RWPE2 (cell line): ENCODE measurements around the gene C16orf90.

ENCODE experiments used
- ATAC-seq: fragments of 200-7000 bp; cut with Tn5 transposase; 3 replicates; pipeline ENCODE4 v1.9.1; 2021; ENCODE audit warnings: low read depth
- DNase-seq: peaks from one replicate; pipeline ENCODE4 v3.0.0-alpha.2; 2020; ENCODE audit warnings: low spot score
- H3K27ac ChIP-seq: fragments of 450-650 bp; 2 replicates; pipeline ENCODE4 v1.5.1; 2017; ENCODE audit warnings: mild to moderate bottlenecking; ENCODE audit not compliant: poor library complexity, severe bottlenecking
- H3K27me3 ChIP-seq: fragments of 250-450 bp; sonication (Bioruptor Pico); 2 replicates; pipeline ENCODE4 v1.5.1; 2021; ENCODE audit warnings: mild to moderate bottlenecking, moderate library complexity; ENCODE audit not compliant: insufficient read depth, poor library complexity, severe bottlenecking
- H3K36me3 ChIP-seq: fragments of 250-450 bp; sonication (Bioruptor Pico); 2 replicates; pipeline ENCODE4 v1.5.1; 2020; ENCODE audit warnings: low read depth, mild to moderate bottlenecking, moderate library complexity
- H3K4me1 ChIP-seq: fragments of 250-450 bp; sonication (Bioruptor Pico); 2 replicates; pipeline ENCODE4 v1.5.1; 2021; ENCODE audit warnings: mild to moderate bottlenecking, moderate library complexity; ENCODE audit not compliant: insufficient read depth, poor library complexity, severe bottlenecking
- H3K4me3 ChIP-seq: fragments of 250-450 bp; sonication (Bioruptor Pico); 2 replicates; pipeline ENCODE4 v1.5.1; 2021; ENCODE audit warnings: mild to moderate bottlenecking, moderate library complexity; ENCODE audit not compliant: severe bottlenecking
- H3K9me3 ChIP-seq: fragments of 250-450 bp; sonication (Bioruptor Pico); 2 replicates; pipeline ENCODE4 v1.5.1; 2021; ENCODE audit warnings: mild to moderate bottlenecking, moderate library complexity; ENCODE audit not compliant: severe bottlenecking
- TF ChIP-seq, protein P1 (sequence below): fragments of 450-650 bp; IDR thresholded peaks from one replicate; pipeline ENCODE4 v1.5.1; 2017; ENCODE audit warnings: mild to moderate bottlenecking, moderate library complexity; ENCODE audit not compliant: poor library complexity, severe bottlenecking

The C16orf90 gene

DNA sequence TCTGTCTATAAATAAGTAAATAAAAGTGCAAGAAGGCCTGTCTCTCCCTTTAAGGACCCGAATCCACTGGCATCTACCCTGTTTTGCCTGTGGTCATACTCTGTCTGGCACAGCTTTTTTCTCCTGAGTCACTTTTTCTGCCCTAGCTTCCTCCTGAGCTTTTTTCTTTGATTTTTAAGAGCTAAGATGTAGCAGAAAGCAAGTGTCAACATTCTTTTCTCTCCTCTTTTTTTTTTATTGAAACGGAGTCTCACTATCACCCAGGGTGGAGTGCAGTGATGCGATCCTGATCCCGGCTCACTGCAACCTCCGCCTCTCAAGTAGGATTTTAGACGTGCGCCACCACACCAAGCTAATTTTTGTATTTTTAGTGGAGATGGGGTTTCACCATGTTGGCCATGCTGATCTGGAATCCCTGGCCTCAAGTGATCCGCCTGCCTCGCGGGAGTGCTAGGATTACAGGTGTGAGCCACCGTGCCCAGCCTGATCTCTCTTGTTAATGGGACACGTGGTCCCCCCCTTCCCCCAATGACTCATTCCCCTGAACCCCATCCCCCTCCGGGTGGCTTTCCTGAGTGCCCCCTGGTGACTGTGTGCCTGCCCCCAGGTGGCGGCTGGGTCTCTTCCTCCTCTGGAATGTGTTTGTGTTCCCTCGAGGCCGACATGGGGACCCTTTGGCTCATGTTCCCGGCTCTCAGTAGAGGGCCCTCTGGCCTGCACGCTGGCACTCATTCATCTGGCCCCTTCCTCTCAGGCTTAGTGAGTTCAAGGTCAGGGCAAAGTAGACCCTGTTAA lies 14.2 kb downstream of the C16orf90 start:
- no peaks in the 10 kb centered on the region for H3K9me3 ChIP-seq
- no peak for DNase-seq
- H3K4me3 ChIP-seq = no peak overlapping the region
- no peak for ATAC-seq
- H3K27ac ChIP-seq = no peak overlapping the region
- H3K27me3 ChIP-seq = no peaks in the 10 kb centered on the region
- H3K36me3 ChIP-seq = peaks cover 57% of the 10 kb centered on the region
- TF ChIP-seq, protein P1, sequence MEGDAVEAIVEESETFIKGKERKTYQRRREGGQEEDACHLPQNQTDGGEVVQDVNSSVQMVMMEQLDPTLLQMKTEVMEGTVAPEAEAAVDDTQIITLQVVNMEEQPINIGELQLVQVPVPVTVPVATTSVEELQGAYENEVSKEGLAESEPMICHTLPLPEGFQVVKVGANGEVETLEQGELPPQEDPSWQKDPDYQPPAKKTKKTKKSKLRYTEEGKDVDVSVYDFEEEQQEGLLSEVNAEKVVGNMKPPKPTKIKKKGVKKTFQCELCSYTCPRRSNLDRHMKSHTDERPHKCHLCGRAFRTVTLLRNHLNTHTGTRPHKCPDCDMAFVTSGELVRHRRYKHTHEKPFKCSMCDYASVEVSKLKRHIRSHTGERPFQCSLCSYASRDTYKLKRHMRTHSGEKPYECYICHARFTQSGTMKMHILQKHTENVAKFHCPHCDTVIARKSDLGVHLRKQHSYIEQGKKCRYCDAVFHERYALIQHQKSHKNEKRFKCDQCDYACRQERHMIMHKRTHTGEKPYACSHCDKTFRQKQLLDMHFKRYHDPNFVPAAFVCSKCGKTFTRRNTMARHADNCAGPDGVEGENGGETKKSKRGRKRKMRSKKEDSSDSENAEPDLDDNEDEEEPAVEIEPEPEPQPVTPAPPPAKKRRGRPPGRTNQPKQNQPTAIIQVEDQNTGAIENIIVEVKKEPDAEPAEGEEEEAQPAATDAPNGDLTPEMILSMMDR = no peak
- no peaks in the 10 kb centered on the region for H3K4me1 ChIP-seq

DNA sequence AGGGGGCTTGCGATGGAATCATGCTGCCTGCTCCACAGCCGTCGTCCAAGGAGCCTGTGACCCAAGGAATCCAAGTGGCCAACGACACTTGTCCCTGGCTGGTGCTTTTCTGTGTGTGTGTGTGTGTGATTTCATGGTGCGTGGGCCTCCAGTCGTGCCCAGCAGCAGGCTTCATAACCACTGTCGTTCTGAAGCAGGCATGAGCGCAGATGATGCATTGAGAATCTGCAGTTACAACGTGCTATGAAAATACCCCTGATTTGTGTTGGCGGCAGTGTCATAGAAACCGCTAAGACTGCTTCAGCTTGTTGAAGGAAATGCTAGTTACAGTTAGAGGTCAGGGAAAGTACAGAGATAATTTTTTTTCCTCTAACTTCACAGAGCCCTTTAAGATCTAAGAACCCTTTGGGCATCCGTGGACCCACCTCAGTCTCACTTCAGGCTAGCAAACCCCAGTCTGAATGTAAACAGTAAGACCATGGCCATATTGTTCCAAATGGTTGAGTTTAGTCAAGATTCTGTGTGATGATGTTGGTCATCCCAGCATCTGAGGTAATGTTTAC lies 15.6 kb downstream of the C16orf90 start:
- DNase-seq (no peak), ATAC-seq (no peak)
- H3K9me3 ChIP-seq = no peaks in the 10 kb centered on the region
- H3K4me1 ChIP-seq = no peaks in the 10 kb centered on the region
- TF ChIP-seq, protein P1 = no peak
- H3K36me3 ChIP-seq = peaks cover 60% of the 10 kb centered on the region
- H3K4me3 ChIP-seq = no peak overlapping the region
- no peak overlapping the region for H3K27ac ChIP-seq
- no peaks in the 10 kb centered on the region for H3K27me3 ChIP-seq

DNA sequence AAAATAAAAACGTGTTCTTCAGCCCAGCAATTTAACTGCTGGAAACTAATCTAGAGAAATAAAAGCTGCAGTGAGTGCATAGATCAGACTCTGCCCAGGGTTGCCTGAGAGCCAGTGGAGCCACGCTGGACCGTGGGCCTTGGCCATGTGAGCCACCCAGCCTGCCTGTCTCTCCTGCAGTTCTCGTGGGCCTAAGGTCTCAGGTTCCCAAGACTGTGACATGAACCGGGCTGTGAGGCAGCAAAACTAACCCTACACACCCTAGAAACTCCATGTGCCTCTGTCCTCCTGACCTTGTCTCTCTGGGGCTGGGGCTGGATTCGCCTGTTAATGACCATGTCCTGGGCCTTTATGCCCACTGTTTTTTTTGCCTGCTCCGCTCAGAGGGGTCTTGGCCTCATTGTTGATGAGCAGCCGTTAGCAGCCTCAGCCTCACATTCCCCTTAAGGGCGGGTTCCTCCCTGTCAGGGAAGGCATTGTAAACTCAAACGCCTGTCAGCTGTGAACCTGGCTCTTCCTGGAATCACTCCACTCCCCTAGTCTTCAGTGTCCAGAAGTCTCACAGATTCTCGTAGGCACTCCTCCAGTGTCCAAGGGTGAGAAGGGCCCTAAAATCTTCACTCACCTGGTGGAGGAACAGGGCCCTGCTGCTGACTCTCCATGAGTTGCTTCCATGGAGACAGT lies 16.9 kb downstream of the C16orf90 start:
- ATAC-seq = no peak
- H3K4me1 ChIP-seq = no peaks in the 10 kb centered on the region
- H3K9me3 ChIP-seq = no peaks in the 10 kb centered on the region
- H3K27me3 ChIP-seq = no peaks in the 10 kb centered on the region
- no peak for DNase-seq
- H3K27ac ChIP-seq = no peak overlapping the region
- TF ChIP-seq, protein P1 = no peak
- H3K4me3 ChIP-seq = no peak overlapping the region
- peaks cover 55% of the 10 kb centered on the region for H3K36me3 ChIP-seq

DNA sequence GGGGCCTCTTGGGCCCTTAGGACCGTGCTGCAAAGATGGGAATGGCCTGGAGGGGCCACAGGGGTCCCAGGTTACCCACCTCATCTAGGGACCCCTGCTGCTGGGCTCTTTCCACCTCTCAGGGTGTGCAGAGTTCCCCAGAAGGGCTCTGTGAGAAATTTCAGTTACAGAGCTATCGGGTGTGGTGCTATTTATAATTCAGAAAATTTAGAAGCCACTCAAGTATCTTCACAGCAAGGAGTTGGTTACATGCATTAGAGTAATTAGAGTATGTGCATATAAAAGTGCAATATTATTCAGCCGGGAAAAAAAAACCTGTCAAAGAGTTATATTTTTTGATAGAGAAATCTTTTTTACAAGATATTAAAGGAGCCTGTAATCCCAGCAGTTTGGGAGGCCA lies 18.9 kb downstream of the C16orf90 start:
- no peaks in the 10 kb centered on the region for H3K9me3 ChIP-seq
- H3K36me3 ChIP-seq = peaks cover 42% of the 10 kb centered on the region
- ATAC-seq (no peak), DNase-seq (no peak)
- H3K27ac ChIP-seq = no peak overlapping the region
- TF ChIP-seq, protein P1 = no peak
- no peak overlapping the region for H3K4me3 ChIP-seq
- no peaks in the 10 kb centered on the region for H3K4me1 ChIP-seq
- no peaks in the 10 kb centered on the region for H3K27me3 ChIP-seq
